Astrocyte of the cerebellum (primary cell): ENCODE measurements around the gene GYPC.

ENCODE experiments used
- DNase-seq: peaks from one replicate; pipeline ENCODE4 v3.0.0-alpha.2; 2011; ENCODE audit warnings: low read depth
- H3K4me3 ChIP-seq: 2 replicates; pipeline ENCODE4 v1.5.1; 2011; ENCODE audit warnings: mild to moderate bottlenecking, low read depth, low read length, moderate library complexity
- in situ Hi-C: cut with HindIII; loops from 2 replicates; pipeline ENCODE4 v1.10.0; 2017; ENCODE audit warnings: low sequenced_read_pairs
- TF ChIP-seq, protein P1 (sequence below): IDR thresholded peaks from 2 replicates; pipeline ENCODE4 v1.5.1; 2012; ENCODE audit warnings: low read length, low read depth, moderate library complexity, mild to moderate bottlenecking; ENCODE audit errors: missing control alignments

Gene GYPC

DNA sequence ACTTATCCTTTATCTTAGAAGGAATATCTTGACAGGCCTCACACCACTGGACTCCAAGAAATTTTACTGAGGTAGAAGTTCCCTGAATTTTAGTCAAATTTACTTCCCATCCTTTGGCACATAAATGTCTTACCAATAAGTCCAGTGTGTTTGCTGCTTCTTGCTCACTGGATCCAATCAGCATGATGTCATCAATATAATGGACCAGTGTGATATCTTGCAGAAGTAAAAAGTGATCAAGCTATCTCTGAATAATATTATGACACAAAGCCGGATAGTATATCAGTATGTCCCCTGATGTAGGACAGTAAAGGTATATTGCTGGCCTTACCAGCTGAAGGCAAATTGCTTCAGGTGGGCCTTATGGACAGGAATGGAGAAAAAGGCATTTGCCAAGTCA, 6.9 kb upstream of the GYPC start:
- no peak overlapping the region for H3K4me3 ChIP-seq
- DNase-seq: no peak
- in situ Hi-C loops: no loop called here
- TF ChIP-seq, protein P1, sequence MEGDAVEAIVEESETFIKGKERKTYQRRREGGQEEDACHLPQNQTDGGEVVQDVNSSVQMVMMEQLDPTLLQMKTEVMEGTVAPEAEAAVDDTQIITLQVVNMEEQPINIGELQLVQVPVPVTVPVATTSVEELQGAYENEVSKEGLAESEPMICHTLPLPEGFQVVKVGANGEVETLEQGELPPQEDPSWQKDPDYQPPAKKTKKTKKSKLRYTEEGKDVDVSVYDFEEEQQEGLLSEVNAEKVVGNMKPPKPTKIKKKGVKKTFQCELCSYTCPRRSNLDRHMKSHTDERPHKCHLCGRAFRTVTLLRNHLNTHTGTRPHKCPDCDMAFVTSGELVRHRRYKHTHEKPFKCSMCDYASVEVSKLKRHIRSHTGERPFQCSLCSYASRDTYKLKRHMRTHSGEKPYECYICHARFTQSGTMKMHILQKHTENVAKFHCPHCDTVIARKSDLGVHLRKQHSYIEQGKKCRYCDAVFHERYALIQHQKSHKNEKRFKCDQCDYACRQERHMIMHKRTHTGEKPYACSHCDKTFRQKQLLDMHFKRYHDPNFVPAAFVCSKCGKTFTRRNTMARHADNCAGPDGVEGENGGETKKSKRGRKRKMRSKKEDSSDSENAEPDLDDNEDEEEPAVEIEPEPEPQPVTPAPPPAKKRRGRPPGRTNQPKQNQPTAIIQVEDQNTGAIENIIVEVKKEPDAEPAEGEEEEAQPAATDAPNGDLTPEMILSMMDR: no peak

DNA sequence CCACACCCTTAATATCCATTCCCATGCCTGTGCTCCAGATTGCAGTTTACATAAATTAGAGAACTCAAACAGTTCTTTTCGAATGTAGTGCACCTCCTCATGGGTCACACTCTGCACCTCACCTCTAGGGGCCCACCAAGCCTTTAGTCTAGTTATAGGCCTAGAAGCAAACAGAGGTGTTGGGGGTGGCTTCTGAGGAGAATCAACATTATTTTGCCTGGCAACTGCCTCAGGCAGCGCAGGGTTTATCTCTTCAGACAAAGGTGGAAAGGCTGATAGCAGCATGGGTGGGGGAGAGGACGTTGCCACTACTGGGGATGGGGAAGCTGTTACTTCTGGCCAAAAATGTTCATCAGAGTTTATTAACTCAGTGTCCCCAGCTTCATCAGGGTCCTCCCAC, 5.0 kb upstream of the GYPC start:
- DNase-seq: no peak
- TF ChIP-seq, protein P1: no peak
- in situ Hi-C loops: no loop called here
- H3K4me3 ChIP-seq: no peak overlapping the region

DNA sequence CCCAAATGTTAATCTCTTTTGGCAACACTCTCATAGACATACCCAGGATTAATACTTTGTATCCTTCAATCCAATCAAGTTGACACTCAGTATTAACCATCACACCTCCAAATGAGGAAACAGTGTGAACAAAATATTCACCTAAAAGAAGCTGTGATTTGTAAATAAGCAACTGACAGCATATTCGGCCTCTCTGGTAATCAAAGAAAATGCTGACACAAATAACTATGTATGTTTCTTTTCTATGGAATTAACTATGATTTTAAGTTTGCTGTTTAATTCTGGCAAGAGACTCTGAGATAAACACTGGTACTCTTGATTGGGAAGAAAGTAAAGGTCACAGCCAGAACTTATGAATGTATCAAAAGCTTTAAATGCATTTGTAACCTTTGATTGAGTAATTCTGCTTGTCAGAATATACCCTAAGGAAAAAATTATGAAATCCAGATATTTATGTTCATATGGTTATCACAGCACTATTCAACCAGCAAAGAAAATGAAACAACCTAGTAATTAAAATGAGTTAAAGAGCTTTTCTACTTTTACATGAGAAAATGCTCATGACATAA, 3.6 kb upstream of the GYPC start:
- H3K4me3 ChIP-seq: no peak overlapping the region
- DNase-seq: no peak
- TF ChIP-seq, protein P1: no peak
- in situ Hi-C loops: no loop called here

DNA sequence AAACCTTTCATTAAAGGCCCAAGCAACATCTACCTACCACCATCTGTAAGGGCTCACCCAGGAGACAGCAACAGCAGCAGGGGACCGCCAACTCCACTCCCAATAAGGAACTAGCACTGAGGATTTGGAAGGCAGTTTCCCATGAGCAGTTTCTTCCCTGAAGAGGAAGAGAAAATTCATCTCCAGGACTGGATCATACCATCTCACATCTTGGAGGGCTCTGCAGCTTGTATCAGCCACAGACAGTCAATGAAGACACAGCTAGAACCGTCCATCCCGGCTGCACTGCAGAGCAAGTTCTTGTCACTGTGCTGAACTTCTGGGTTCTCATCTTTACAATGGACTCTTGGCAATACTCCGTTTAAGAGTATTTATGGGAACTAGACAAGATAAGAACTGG, 2.8 kb upstream of the GYPC start:
- no peak overlapping the region for H3K4me3 ChIP-seq
- in situ Hi-C loops: no loop called here
- no peak for DNase-seq
- TF ChIP-seq, protein P1: no peak

DNA sequence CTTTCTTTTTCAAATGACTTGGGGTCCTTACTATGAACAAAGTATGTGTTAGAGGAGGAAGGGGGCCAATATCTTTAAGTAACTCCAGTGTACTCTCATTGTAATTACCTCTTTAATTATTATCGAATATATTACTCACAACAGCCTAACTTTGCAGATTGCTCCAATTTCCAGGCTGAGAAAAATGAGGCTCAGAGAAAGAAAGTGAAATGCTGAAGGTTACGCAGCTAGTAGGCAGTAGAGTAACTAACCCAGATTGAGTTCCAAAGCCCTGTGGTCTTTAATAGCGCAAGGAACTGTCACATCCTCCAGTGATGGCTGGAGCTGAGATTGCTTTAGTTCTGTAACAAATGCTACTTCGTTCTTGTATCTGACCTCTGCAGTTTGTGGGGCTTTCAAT, 2.2 kb upstream of the GYPC start:
- TF ChIP-seq, protein P1: no peak
- DNase-seq: no peak
- in situ Hi-C loops: no loop called here
- H3K4me3 ChIP-seq: no peak overlapping the region

DNA sequence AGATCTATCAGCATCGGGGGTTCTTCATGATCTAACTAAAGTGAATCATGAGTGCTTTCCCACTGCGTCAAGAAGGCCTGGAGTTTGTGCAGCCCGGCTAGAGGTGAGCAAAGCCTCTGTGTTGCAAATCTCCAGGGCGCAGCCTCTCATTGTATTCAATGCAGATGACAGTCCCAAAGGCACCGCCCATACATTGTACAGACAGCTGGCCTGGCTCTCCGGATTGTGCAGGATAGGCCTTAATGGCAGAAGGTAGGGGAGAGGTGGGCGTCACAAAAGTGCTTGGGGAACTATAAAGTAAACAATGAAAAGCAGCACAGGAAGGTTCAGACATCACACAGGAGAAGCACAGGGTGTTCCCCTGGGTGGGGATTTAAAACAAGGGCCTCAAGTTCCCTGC, 907 bp upstream of the GYPC start:
- TF ChIP-seq, protein P1: no peak
- H3K4me3 ChIP-seq: no peak overlapping the region
- DNase-seq: no peak
- in situ Hi-C loops: no loop called here
